Peyer's patch (tissue), 4 donors: ENCODE results near the gene FAM229A.

Experiments
- CTCF ChIP-seq, 6 experiments: fragments of 450-650 bp in 4 of 6; fragments of 200-600 bp in 2 of 6; sonication (generic) in 1 of 6; IDR thresholded peaks; one replicate each; pipeline ENCODE4 v1.5.1; 2017 to 2019; ENCODE audit warnings: antibody characterized with exemption in 6 of 6, mild to moderate bottlenecking in 3 of 6, moderate library complexity in 1 of 6
- POLR2A ChIP-seq, 2 donors: fragments of 450-650 bp; IDR thresholded peaks; one replicate each; pipeline ENCODE4 v1.5.1; 2017; ENCODE audit warnings: antibody characterized with exemption in 2 of 2, mild to moderate bottlenecking in 2 of 2, moderate library complexity in 2 of 2

- TF ChIP-seq CTCF (IDR thresholded peaks at IDR 0.05) = no peak
- TF ChIP-seq POLR2A (IDR thresholded peaks at IDR 0.05) = no peak
Observed at GRCh38 chr1:32377541-32378220, 15.4 kb upstream of the FAM229A start.
